MM.1S (cell line): Measurements from ENCODE around the gene SPATA12.

Experiments
- DNase-seq: peaks from one replicate; pipeline ENCODE4 v3.0.0-alpha.2; 2015
- H2AFZ ChIP-seq: fragments of 300-600 bp; sonication (generic); 2 replicates; pipeline ENCODE4 v1.6.0; 2016; ENCODE audit warnings: antibody characterized with exemption, low read length
- H3F3A ChIP-seq: fragments of 300-600 bp; sonication (generic); 2 replicates; pipeline ENCODE4 v1.6.1; 2016; ENCODE audit warnings: mild to moderate bottlenecking, antibody characterized with exemption, low read length, moderate library complexity, mixed read lengths; ENCODE audit not compliant: insufficient read depth
- H3K27ac ChIP-seq: fragments of 300-600 bp; sonication (generic); 2 replicates; pipeline ENCODE4 v1.5.1; 2016; ENCODE audit warnings: mild to moderate bottlenecking, low read length
- H3K27me3 ChIP-seq: fragments of 300-600 bp; sonication (generic); replicated peaks from 2 replicates; pipeline ENCODE4 v1.6.0; 2016; ENCODE audit warnings: low read length; ENCODE audit not compliant: insufficient read depth
- H3K36me3 ChIP-seq: fragments of 300-600 bp; sonication (generic); replicated peaks from 2 replicates; pipeline ENCODE4 v1.6.1; 2016; ENCODE audit warnings: mild to moderate bottlenecking, low read length, mixed read lengths; ENCODE audit not compliant: insufficient read depth
- H3K4me1 ChIP-seq: fragments of 300-600 bp; sonication (generic); 2 replicates; pipeline ENCODE4 v1.6.1; 2016; ENCODE audit warnings: low read length, mixed read lengths
- H3K4me2 ChIP-seq: fragments of 300-600 bp; sonication (generic); 2 replicates; pipeline ENCODE4 v1.6.0; 2016; ENCODE audit warnings: low read depth, low read length
- H3K4me3 ChIP-seq: fragments of 300-600 bp; sonication (generic); 2 replicates; pipeline ENCODE4 v1.5.1; 2016; ENCODE audit warnings: low read length, mixed read lengths
- H3K79me2 ChIP-seq: fragments of 300-600 bp; sonication (generic); 2 replicates; pipeline ENCODE4 v1.6.1; 2016; ENCODE audit warnings: mixed run types, low read length, mixed read lengths
- H3K9ac ChIP-seq: fragments of 300-600 bp; sonication (generic); 2 replicates; pipeline ENCODE4 v1.6.1; 2016; ENCODE audit warnings: low read length, mixed read lengths
- H3K9me2 ChIP-seq: fragments of 300-600 bp; sonication (generic); replicated peaks from 2 replicates; pipeline ENCODE4 v1.6.1; 2016; ENCODE audit warnings: mild to moderate bottlenecking, low read length, mixed read lengths; ENCODE audit not compliant: insufficient read depth
- H3K9me3 ChIP-seq: fragments of 300-600 bp; sonication (generic); replicated peaks from 2 replicates; pipeline ENCODE4 v1.6.1; 2016; ENCODE audit warnings: mild to moderate bottlenecking, low read length, mixed read lengths; ENCODE audit not compliant: insufficient read depth
- H4K20me1 ChIP-seq: fragments of 300-600 bp; sonication (generic); 2 replicates; pipeline ENCODE4 v1.6.1; 2016; ENCODE audit warnings: mild to moderate bottlenecking, low read length, moderate library complexity, mixed read lengths; ENCODE audit not compliant: insufficient read depth
- CTCF ChIP-seq: fragments of 300-600 bp; sonication (generic); IDR thresholded peaks from 2 replicates; pipeline ENCODE4 v1.5.1; 2016; ENCODE audit warnings: antibody characterized with exemption, low read length, mixed read lengths
- EZH2 ChIP-seq: fragments of 300-600 bp; sonication (generic); optimal IDR thresholded peaks from 2 replicates; pipeline ENCODE3; 2017; ENCODE audit warnings: low read depth, mild to moderate bottlenecking, antibody characterized with exemption, low read length, mixed read lengths
- EZH2phosphoT487 ChIP-seq: fragments of 300-600 bp; sonication (generic); IDR thresholded peaks from 2 replicates; pipeline ENCODE4 v1.6.1; 2018; ENCODE audit warnings: antibody characterized with exemption, low read length

SPATA12 gene

DNA sequence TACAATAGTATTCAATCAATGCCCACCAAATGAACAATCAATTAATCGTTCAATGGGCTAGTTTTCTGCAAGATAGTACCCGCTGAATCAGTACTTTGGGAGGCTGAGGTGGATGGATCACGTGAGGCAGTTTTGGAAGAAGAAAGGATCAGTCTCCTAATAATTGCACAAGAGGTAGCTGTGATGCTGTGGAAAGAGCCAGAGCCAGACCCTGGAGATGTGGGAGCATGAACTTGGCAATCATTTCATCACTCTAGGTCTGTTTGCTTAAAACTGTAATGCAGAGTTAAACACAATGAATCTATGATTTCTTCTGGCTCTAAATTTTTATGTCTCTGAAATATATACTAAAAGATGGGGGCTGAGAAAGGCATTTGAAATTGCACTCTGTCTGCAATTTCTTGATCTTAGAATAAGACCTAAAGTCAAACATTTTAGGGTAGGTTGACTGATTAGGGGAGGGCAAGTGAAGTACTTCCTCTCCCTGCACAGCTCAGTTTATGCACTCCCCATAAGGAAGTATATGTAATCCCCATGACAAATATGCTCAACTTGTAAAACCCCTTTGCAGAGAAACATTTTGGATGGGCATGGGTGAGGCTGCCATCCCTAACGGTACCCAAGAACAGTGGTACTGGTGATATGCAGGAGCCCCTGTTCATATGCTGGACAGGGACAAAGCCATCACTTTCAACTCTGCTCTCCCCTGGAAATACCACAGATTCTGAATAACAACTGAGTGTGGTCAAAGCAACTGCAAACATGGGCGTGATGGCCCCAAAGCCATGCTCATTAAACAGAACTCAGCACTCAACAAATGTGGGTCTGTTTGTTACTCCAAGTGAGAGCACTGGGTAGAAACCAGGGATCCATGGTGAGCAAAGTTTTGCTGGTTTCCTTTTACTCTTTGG is 28.6 kb upstream of the SPATA12 start:
- no peak overlapping the region for H2AFZ ChIP-seq
- DNase-seq, result no peak
- no peak overlapping the region for H3K27ac ChIP-seq
- H3K9me2 ChIP-seq, result no peaks in the 10 kb centered on the region
- no peaks in the 10 kb centered on the region for H3F3A ChIP-seq
- H3K4me3 ChIP-seq, result no peak overlapping the region
- H3K4me2 ChIP-seq, result no peak overlapping the region
- H3K9me3 ChIP-seq, result no peaks in the 10 kb centered on the region
- no peak overlapping the region for H3K9ac ChIP-seq
- no peaks in the 10 kb centered on the region for H3K27me3 ChIP-seq
- no peak for TF ChIP-seq EZH2phosphoT487
- TF ChIP-seq CTCF, result no peak
- no peak for TF ChIP-seq EZH2
- H3K4me1 ChIP-seq, result no peaks in the 10 kb centered on the region
- H3K36me3 ChIP-seq, result no peaks in the 10 kb centered on the region
- H3K79me2 ChIP-seq, result no peaks in the 10 kb centered on the region
- H4K20me1 ChIP-seq, result no peaks in the 10 kb centered on the region

- no peak for TF ChIP-seq EZH2
- H3K79me2 ChIP-seq, result no peaks in the 10 kb centered on the region
- no peaks in the 10 kb centered on the region for H3F3A ChIP-seq
Observed at GRCh38 chr3:57036952-57037351, 23.5 kb upstream of the SPATA12 start.

DNA sequence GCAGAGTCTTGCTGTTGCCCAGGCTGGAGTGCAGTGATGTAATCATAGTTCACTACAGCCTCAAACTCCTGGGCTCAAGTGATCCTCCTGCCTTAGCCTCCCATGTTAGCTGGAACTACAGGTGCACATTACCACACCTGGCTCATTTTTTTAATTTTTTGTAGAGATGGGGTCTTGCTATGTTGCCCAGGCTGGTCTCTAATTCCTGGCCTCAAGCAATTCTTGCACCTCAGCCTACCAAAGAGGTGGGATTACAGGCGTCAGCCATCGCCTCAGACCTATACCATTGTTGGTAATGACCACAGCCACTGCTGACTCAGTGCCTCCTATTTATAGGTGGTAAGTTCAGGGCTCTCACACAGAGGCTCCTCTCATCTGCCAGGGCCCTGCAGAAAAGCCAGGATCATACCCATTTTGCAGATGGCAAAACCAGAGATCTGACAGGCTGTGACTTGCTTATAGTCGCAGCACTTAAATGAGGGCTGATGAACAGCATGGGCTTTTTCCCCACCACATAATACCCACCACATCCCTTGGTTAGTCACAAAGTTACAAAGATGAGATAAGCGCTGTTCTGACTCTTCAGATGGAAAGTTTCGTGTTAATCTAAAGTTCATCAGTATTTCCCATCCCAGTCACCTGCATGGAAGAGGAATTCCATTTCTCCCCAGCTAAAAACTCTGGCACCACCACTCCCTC is 21.8 kb upstream of the SPATA12 start:
- DNase-seq, result no peak
- H3K9me3 ChIP-seq, result no peaks in the 10 kb centered on the region
- H3K9me2 ChIP-seq, result no peaks in the 10 kb centered on the region
- no peaks in the 10 kb centered on the region for H3K79me2 ChIP-seq
- H3F3A ChIP-seq, result no peaks in the 10 kb centered on the region
- H3K4me1 ChIP-seq, result no peaks in the 10 kb centered on the region
- no peak overlapping the region for H3K4me3 ChIP-seq
- no peak overlapping the region for H3K9ac ChIP-seq
- no peak for TF ChIP-seq EZH2phosphoT487
- no peak overlapping the region for H2AFZ ChIP-seq
- no peaks in the 10 kb centered on the region for H4K20me1 ChIP-seq
- no peaks in the 10 kb centered on the region for H3K36me3 ChIP-seq
- H3K27me3 ChIP-seq, result no peaks in the 10 kb centered on the region
- no peak overlapping the region for H3K4me2 ChIP-seq
- H3K27ac ChIP-seq, result no peak overlapping the region

More at GRCh38 chr3:57036952-57037351, 23.5 kb upstream of the SPATA12 start:
- Histone ChIP-seq H3K27me3 (no peaks in the 10 kb centered on the region), H3K9ac (no peak overlapping the region), H2AFZ (no peak overlapping the region), H3K36me3 (no peaks in the 10 kb centered on the region), H3K27ac (no peak overlapping the region), H3K9me2 (no peaks in the 10 kb centered on the region), H3K4me3 (no peak overlapping the region), H3K4me1 (no peaks in the 10 kb centered on the region), H3K9me3 (no peaks in the 10 kb centered on the region), H3K4me2 (no peak overlapping the region), H4K20me1 (no peaks in the 10 kb centered on the region)
- no peak for DNase-seq

GRCh38 chr3:57041674-57042073 is 18.8 kb upstream of the SPATA12 start:
- H3K4me1 ChIP-seq, result no peaks in the 10 kb centered on the region
- TF ChIP-seq EZH2phosphoT487, result no peak
- no peak for TF ChIP-seq EZH2
- no peak for TF ChIP-seq CTCF
- H3F3A ChIP-seq, result no peaks in the 10 kb centered on the region
- H3K9ac ChIP-seq, result no peak overlapping the region
- H2AFZ ChIP-seq, result no peak overlapping the region
- H3K4me2 ChIP-seq, result no peak overlapping the region
- no peaks in the 10 kb centered on the region for H3K79me2 ChIP-seq
- H3K9me3 ChIP-seq, result no peaks in the 10 kb centered on the region
- H3K4me3 ChIP-seq, result no peak overlapping the region
- no peaks in the 10 kb centered on the region for H3K36me3 ChIP-seq
- H4K20me1 ChIP-seq, result no peaks in the 10 kb centered on the region
- no peak overlapping the region for H3K27ac ChIP-seq
- no peaks in the 10 kb centered on the region for H3K27me3 ChIP-seq
- no peak for DNase-seq
- no peaks in the 10 kb centered on the region for H3K9me2 ChIP-seq
